Stimulated activated naive CD4-positive, alpha-beta T cell treated with Interleukin-2 at 50 U/mL for 16 hours (primary cell): ENCODE results near the gene ECHDC3.

Experiments used
- DNase-seq: peaks from one replicate; lab custom pipeline; 2025; lab: John Stamatoyannopoulos, UW

ECHDC3 gene

GRCh38 chr10:11750420-11750819, 8.2 kb downstream of the ECHDC3 start:
- no peak for DNase-seq

- DNase-seq: no peak
Measured at GRCh38 chr10:11754173-11754572, 12.0 kb downstream of the ECHDC3 start.

DNA sequence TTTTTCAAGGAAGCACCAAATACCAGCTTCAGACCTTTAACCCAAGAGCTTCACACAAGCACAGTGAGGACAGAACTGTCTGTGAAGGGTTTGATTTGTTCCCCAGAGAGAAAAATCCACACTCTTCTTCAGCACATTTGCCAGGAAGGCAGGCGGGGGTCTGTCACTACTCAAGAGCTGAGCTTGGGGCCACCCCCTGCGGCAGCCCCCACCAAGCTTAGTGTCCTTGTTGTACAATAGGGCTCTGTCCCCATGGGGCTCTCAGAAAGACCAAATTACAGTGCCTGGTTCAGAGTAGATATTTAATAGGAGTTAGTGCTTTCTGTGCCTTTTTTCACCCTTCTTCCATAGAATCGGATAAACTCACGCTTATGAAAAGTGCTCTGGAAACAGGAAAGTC, 12.4 kb downstream of the ECHDC3 start:
- no peak for DNase-seq

DNA sequence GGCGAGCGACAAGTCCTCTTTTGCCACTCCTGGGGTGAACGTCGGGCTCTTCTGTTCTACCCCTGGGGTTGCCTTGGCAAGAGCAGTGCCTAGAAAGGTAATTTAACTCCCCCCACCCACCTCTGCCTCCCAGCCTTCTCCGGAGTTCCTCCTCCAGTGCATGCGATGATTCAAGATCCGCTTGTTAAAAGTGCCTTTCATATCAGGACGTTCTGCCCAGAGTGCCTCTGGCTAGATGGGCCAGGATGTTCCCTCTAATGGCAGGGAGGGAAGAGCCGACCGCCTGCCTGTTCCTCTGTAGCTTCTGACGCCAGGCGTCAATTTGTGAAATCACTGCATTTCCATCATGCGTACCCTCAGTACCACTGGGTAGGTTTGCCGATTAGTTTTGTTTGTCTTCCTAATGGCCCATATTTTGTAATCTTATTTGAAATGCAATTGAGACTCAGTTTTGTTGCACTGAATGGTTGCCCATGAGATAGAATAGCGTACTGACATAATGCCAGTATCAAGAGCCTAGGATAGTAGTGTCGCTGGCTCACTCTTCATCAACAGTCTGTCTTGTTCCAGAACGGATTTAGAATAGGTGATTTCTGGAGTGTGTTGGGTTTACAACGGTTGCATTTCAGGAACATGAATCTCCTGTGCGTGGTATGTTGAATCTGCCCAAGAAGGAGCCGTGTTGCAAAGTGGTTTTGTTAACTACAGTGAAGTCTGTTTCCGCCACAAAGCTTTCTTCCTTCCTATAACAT, 13.5 kb downstream of the ECHDC3 start:
- DNase-seq: no peak

GRCh38 chr10:11756766-11757315, 14.7 kb downstream of the ECHDC3 start:
- DNase-seq: no peak

DNA sequence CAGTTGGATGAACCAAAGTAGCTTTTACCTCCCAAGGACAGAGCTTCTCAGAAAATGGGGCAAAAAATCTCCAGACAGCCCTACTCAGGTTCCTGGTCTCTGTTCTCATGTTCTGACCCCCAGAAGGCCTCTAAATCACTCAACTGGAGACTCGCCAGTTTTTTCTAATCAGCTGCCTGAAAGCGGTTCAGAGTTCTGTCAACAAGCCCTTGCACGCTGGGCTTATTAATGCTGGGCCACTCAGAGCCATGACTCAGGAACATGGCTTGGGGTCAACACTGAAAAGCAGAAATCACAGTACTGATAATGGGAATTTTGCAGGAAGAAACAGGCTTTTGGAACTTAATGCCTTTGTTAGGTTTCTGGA, 15.3 kb downstream of the ECHDC3 start:
- DNase-seq: no peak

- DNase-seq: peak; percentile 70
Measured at GRCh38 chr10:11757821-11758463, 15.8 kb downstream of the ECHDC3 start.

GRCh38 chr10:11758527-11759236, 16.5 kb downstream of the ECHDC3 start:
- no peak for DNase-seq

GRCh38 chr10:11759347-11759746, 17.2 kb downstream of the ECHDC3 start:
- DNase-seq: no peak

GRCh38 chr10:11760151-11760550, 18.0 kb downstream of the ECHDC3 start:
- no peak for DNase-seq

GRCh38 chr10:11760861-11761260, 18.7 kb downstream of the ECHDC3 start:
- DNase-seq: no peak

GRCh38 chr10:11761431-11761830, 19.2 kb downstream of the ECHDC3 start:
- DNase-seq: no peak

DNA sequence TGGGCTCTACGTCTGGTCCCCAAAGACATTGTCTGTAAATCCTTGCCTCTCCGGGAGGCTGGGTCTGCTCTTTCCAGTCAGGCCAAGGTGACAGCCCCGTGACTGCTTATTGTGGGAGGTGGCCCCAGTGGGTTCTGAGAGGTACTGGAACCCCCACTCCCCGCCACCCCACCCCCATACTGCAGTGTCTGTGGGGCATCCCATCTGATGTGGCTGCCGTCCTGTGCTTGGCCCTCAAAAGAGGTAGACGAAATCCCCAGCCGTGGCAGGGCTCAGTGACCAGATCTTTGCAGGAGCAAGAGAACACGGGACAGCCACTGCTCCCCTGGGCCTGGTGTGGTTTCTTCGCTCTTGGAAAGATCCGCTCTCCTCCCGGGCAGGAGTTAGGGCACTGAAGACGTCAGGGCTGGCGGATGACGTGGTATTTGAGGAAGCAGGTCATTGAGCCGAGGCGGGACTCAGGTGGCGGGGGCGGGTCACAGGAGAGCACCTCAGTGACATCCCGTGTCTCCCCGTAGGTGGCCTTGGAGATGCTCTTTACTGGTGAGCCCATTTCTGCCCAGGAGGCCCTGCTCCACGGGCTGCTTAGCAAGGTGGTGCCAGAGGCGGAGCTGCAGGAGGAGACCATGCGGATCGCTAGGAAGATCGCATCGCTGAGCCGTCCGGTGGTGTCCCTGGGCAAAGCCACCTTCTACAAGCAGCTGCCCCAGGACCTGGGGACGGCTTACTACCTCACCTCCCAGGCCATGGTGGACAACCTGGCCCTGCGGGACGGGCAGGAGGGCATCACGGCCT, 20.7 kb downstream of the ECHDC3 start:
- DNase-seq: no peak

DNA sequence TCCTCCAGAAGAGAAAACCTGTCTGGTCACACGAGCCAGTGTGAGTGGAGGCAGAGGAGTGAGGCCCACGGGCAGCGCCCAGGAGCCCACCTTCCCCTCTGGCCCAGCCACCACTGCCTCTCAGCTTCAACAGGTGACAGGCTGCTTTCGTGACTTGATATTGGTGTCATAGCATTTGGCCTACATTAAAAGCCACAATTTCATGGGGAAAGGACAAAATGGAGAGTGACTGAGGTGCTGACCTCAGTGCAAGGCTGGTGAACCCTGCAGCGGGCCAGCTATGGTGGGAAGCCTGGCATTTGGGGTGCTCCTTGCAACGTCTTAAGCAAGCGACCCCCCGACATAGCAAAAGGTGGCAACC, 21.3 kb downstream of the ECHDC3 start:
- no peak for DNase-seq

GRCh38 chr10:11765141-11765540, 23.0 kb downstream of the ECHDC3 start:
- no peak for DNase-seq

GRCh38 chr10:11772575-11773288, 30.6 kb downstream of the ECHDC3 start:
- no peak for DNase-seq

- DNase-seq: no peak
Measured at GRCh38 chr10:11773761-11774441, 31.7 kb downstream of the ECHDC3 start.

GRCh38 chr10:11775412-11775811, 33.2 kb downstream of the ECHDC3 start:
- no peak for DNase-seq

DNA sequence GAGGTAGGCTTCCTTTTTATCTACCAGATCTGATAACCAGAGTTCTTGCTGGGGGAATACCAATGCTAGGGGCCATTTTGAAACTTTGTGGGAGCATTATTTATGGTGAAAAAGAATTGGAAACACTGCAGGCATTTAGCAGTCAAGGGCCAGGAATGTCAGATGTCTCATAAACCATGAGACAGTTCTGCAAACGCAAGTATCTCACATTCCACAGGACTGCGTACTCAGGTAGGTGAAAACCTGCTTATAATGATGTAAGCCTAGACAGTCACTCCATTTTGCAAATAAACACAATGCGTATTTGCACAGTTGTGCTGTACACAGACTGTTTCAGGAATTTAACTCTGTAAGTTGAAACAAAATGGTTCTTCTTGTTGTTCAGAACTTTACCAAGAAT, 33.9 kb downstream of the ECHDC3 start:
- no peak for DNase-seq

GRCh38 chr10:11781114-11781513, 38.9 kb downstream of the ECHDC3 start:
- no peak for DNase-seq
